GM12878 (cell line): ENCODE data around the gene ZMIZ2. TPM values are rescaled to one million over a fixed set of nuclear protein-coding genes. Genes with fewer than 3 reads are reported as not detected.

Source experiments
- EGR1 ChIP-seq, 2 experiments: IDR thresholded peaks; 1 replicate in 1 of 2; 2 replicates in 1 of 2; pipeline ENCODE4 v1.6.1; 2011 to 2012; ENCODE audit warnings: low read depth in 2 of 2, low read length in 2 of 2, borderline replicate concordance in 1 of 2, mild to moderate bottlenecking in 1 of 2, moderate library complexity in 1 of 2
- FOS ChIP-seq: IDR thresholded peaks from 3 replicates; pipeline ENCODE4 v1.6.1; 2011; ENCODE audit warnings: borderline replicate concordance; ENCODE audit not compliant: insufficient read length; ENCODE audit errors: extremely low read depth
- IKZF2 ChIP-seq, 2 experiments: fragments of 450-650 bp; IDR thresholded peaks; 2 replicates each; pipeline ENCODE4 v1.6.1; 2017; ENCODE audit warnings: mild to moderate bottlenecking in 2 of 2, moderate library complexity in 2 of 2
- KLF5 ChIP-seq: fragments of 450-650 bp; IDR thresholded peaks from 2 replicates; pipeline ENCODE4 v1.6.1; 2014; ENCODE audit warnings: mild to moderate bottlenecking; ENCODE audit not compliant: partially characterized antibody
- MXI1 ChIP-seq: fragments of 150-350 bp; IDR thresholded peaks from 2 replicates; pipeline ENCODE4 v1.6.1; 2011; ENCODE audit warnings: low read depth, mild to moderate bottlenecking, inconsistent platforms, low read length, improper control_type of control experiment
- MYC ChIP-seq: IDR thresholded peaks from 2 replicates; pipeline ENCODE4 v1.6.1; 2011; ENCODE audit warnings: mild to moderate bottlenecking, low read length, moderate library complexity, inconsistent platforms; ENCODE audit not compliant: insufficient read depth, insufficient replicate concordance, insufficient read length, severe bottlenecking
- NR2C2 ChIP-seq: IDR thresholded peaks from 2 replicates; pipeline ENCODE4 v1.6.1; 2011; ENCODE audit warnings: borderline replicate concordance, low read depth; ENCODE audit not compliant: control insufficient read depth, insufficient read length
- RB1 ChIP-seq: fragments of 450-650 bp; formaldehyde crosslinking; IDR thresholded peaks from 2 replicates; pipeline ENCODE4 v1.6.1; 2017; ENCODE audit warnings: mild to moderate bottlenecking, borderline replicate concordance
- SMAD1 ChIP-seq: fragments of 450-650 bp; IDR thresholded peaks from 2 replicates; pipeline ENCODE4 v1.6.1; 2018; ENCODE audit warnings: mild to moderate bottlenecking, low read depth; ENCODE audit not compliant: partially characterized antibody
- ZSCAN29 ChIP-seq: fragments of 450-650 bp; IDR thresholded peaks from 2 replicates; pipeline ENCODE4 v1.6.1; 2017; ENCODE audit warnings: mild to moderate bottlenecking, moderate library complexity
- polyA plus RNA-seq, 11 experiments: library from polyadenylated mRNA; depleted of rRNA in 4 of 11; unstranded in 6 of 11; stranded (reverse) in 5 of 11; fragments of >200 nt; fragmentation: Nextera tagmentation in 4 of 11; fragmentation: Illumina TruSeq in 1 of 11; extraction: Ambion mirVana in 4 of 11; extraction: Trizol in 1 of 11; gene quantifications; 1 replicate in 1 of 11; 2 replicates in 10 of 11; pipeline versions ENCODE4 v1.2.1 to v1.2.3, GENCODE V29; 2011 to 2016; ENCODE audit warnings: inconsistent platforms in 2 of 11, missing spikeins in 2 of 11, low read depth in 1 of 11
- total RNA-seq, 4 experiments: library from RNA; depleted of rRNA in 3 of 4; stranded (reverse); fragments of >200 nt in 3 of 4; fragmentation: Illumina TruSeq in 1 of 4; extraction: Trizol in 1 of 4; gene quantifications; 2 replicates each; pipeline versions ENCODE4 v1.2.1 to v1.2.3, GENCODE V29; 2013 to 2021
- TF ChIP-seq, protein P1 (sequence below): fragments of 450-650 bp; formaldehyde crosslinking; IDR thresholded peaks from 2 replicates; pipeline ENCODE4 v1.4.0; 2022; ENCODE audit warnings: mild to moderate bottlenecking, moderate library complexity
- TF ChIP-seq, protein P2 (sequence below): fragments of 450-650 bp; IDR thresholded peaks from 2 replicates; pipeline ENCODE4 v1.6.1; 2017; ENCODE audit warnings: borderline replicate concordance
- TF ChIP-seq, protein P3 (sequence below): fragments of 450-650 bp; IDR thresholded peaks from 2 replicates; pipeline ENCODE4 v1.6.1; 2016; ENCODE audit warnings: mild to moderate bottlenecking
- TF ChIP-seq, protein P4 (sequence below): fragments of 450-650 bp; IDR thresholded peaks from 2 replicates; pipeline ENCODE4 v1.6.1; 2017; ENCODE audit warnings: mild to moderate bottlenecking, moderate library complexity
- TF ChIP-seq, protein P5 (sequence below): IDR thresholded peaks from 2 replicates; pipeline ENCODE4 v1.6.1; 2011; ENCODE audit warnings: borderline replicate concordance, low read depth, mild to moderate bottlenecking, moderate library complexity, mixed read lengths, low read length; ENCODE audit not compliant: insufficient read depth; ENCODE audit errors: extremely low read length

The ZMIZ2 gene
- total and polyA plus RNA-seq, 10 of the 15 experiments (the other 5 are each of a cell fraction or from before 2014, with no cell fraction given) = 0.71 to 158 (median 17.0) TPM

DNA sequence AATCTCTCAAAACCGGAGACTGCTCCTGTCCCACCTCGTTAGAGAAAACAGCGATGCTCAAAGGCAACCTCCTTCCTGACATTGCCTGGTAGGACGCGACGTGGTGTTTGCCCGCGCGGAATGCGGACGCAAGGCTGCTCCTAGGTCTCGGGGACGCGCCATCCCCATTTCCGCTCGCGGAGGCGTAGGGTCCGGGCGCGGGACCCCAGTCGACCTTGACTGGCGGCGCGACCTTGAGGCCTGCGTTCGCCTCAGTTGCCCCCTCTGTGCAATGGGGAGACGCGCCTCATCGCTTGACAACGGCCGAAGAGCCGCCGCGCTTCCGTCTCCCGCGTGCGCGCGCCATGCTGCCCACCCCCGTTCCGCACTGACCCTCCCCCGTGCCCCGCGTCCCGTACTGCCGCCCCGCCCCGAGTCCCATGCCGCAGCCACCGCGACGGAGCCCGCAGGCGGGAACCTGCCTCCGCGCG, 47.4 kb downstream of the ZMIZ2 start (continued):
- TF ChIP-seq, protein P1, sequence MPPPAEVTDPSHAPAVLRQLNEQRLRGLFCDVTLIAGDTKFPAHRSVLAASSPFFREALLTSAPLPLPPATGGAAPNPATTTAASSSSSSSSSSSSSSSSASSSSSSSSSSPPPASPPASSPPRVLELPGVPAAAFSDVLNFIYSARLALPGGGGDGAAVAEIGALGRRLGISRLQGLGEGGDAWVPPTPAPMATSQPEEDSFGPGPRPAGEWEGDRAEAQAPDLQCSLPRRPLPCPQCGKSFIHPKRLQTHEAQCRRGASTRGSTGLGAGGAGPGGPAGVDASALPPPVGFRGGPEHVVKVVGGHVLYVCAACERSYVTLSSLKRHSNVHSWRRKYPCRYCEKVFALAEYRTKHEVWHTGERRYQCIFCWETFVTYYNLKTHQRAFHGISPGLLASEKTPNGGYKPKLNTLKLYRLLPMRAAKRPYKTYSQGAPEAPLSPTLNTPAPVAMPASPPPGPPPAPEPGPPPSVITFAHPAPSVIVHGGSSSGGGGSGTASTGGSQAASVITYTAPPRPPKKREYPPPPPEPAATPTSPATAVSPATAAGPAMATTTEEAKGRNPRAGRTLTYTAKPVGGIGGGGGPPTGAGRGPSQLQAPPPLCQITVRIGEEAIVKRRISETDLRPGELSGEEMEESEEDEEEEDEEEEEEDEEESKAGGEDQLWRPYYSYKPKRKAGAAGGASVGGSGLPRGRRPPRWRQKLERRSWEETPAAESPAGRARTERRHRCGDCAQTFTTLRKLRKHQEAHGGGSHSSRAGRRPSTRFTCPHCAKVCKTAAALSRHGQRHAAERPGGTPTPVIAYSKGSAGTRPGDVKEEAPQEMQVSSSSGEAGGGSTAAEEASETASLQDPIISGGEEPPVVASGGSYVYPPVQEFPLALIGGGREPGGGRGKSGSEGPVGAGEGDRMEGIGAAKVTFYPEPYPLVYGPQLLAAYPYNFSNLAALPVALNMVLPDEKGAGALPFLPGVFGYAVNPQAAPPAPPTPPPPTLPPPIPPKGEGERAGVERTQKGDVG = no peak; the same call in 1 of the 2 replicates
- no peak for TF ChIP-seq RB1
- no peak for TF ChIP-seq FOS
- TF ChIP-seq EGR1 (IDR thresholded peaks at IDR 0.05; ENCODE audit: borderline replicate concordance in 1 of 2, low read depth in 2 of 2, low read length in 2 of 2) = peak in 1 of 2 experiments; percentile 36; a peak in 1 of 3 replicates
- TF ChIP-seq, protein P2, sequence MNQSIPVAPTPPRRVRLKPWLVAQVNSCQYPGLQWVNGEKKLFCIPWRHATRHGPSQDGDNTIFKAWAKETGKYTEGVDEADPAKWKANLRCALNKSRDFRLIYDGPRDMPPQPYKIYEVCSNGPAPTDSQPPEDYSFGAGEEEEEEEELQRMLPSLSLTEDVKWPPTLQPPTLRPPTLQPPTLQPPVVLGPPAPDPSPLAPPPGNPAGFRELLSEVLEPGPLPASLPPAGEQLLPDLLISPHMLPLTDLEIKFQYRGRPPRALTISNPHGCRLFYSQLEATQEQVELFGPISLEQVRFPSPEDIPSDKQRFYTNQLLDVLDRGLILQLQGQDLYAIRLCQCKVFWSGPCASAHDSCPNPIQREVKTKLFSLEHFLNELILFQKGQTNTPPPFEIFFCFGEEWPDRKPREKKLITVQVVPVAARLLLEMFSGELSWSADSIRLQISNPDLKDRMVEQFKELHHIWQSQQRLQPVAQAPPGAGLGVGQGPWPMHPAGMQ = peak; percentile 43; the same call in 1 of the 2 replicates
- TF ChIP-seq MYC = peak; percentile 63
- TF ChIP-seq, protein P3, sequence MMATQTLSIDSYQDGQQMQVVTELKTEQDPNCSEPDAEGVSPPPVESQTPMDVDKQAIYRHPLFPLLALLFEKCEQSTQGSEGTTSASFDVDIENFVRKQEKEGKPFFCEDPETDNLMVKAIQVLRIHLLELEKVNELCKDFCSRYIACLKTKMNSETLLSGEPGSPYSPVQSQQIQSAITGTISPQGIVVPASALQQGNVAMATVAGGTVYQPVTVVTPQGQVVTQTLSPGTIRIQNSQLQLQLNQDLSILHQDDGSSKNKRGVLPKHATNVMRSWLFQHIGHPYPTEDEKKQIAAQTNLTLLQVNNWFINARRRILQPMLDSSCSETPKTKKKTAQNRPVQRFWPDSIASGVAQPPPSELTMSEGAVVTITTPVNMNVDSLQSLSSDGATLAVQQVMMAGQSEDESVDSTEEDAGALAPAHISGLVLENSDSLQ = no peak
- TF ChIP-seq, protein P4, sequence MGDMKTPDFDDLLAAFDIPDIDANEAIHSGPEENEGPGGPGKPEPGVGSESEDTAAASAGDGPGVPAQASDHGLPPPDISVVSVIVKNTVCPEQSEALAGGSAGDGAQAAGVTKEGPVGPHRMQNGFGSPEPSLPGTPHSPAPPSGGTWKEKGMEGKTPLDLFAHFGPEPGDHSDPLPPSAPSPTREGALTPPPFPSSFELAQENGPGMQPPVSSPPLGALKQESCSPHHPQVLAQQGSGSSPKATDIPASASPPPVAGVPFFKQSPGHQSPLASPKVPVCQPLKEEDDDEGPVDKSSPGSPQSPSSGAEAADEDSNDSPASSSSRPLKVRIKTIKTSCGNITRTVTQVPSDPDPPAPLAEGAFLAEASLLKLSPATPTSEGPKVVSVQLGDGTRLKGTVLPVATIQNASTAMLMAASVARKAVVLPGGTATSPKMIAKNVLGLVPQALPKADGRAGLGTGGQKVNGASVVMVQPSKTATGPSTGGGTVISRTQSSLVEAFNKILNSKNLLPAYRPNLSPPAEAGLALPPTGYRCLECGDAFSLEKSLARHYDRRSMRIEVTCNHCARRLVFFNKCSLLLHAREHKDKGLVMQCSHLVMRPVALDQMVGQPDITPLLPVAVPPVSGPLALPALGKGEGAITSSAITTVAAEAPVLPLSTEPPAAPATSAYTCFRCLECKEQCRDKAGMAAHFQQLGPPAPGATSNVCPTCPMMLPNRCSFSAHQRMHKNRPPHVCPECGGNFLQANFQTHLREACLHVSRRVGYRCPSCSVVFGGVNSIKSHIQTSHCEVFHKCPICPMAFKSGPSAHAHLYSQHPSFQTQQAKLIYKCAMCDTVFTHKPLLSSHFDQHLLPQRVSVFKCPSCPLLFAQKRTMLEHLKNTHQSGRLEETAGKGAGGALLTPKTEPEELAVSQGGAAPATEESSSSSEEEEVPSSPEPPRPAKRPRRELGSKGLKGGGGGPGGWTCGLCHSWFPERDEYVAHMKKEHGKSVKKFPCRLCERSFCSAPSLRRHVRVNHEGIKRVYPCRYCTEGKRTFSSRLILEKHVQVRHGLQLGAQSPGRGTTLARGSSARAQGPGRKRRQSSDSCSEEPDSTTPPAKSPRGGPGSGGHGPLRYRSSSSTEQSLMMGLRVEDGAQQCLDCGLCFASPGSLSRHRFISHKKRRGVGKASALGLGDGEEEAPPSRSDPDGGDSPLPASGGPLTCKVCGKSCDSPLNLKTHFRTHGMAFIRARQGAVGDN = no peak
- 0 out of 2 replicates have a peak, but pooled peaks have one; percentile 54 for TF ChIP-seq ZSCAN29
- no peak for TF ChIP-seq MXI1
- TF ChIP-seq NR2C2 = no peak
- TF ChIP-seq, protein P5, sequence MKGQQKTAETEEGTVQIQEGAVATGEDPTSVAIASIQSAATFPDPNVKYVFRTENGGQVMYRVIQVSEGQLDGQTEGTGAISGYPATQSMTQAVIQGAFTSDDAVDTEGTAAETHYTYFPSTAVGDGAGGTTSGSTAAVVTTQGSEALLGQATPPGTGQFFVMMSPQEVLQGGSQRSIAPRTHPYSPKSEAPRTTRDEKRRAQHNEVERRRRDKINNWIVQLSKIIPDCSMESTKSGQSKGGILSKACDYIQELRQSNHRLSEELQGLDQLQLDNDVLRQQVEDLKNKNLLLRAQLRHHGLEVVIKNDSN = no peak
- TF ChIP-seq IKZF2 (IDR thresholded peaks at IDR 0.05) = peak in 1 of 2 experiments; percentile 10; a peak in 1 of 4 replicates
- no peak for TF ChIP-seq KLF5
- no peak for TF ChIP-seq SMAD1
